Activated CD4-positive, alpha-beta T cell treated with anti-CD3 and anti-CD28 coated beads, Interleukin-2, Interleukin-6, amounts not matched to agents 100 ng/mL and 50 ng/mL, durations not matched to agents 16 hours and 8 hours (primary cell): ENCODE data around the gene HIKESHI.
"Not testable (repeated sequence)": the region's sequence is repeated elsewhere in the genome, so short reads cannot be mapped to it uniquely, and the experiment has no call there.

Source experiments
- DNase-seq: peaks from one replicate; pipeline ENCODE4 v3.0.0-alpha.2; 2020

The HIKESHI gene

GRCh38 chr11:86294026-86294425 lies 8.0 kb upstream of the HIKESHI start:
- DNase-seq = no peak

GRCh38 chr11:86301742-86302091 lies 323 bp upstream of the HIKESHI start:
- no peak for DNase-seq

- DNase-seq = no peak
Observed at GRCh38 chr11:86303257-86303656, 1.2 kb downstream of the HIKESHI start.

- not testable (repeated sequence) for DNase-seq
Observed at GRCh38 chr11:86308710-86309109, 6.7 kb downstream of the HIKESHI start.

- no peak for DNase-seq
Observed at GRCh38 chr11:86313793-86314192, 11.8 kb downstream of the HIKESHI start.

- no peak for DNase-seq
Observed at GRCh38 chr11:86314636-86315035, 12.6 kb downstream of the HIKESHI start.

- DNase-seq = no peak
Observed at GRCh38 chr11:86335131-86335767, 33.2 kb downstream of the HIKESHI start.

GRCh38 chr11:86337227-86337626 lies 35.2 kb downstream of the HIKESHI start:
- no peak for DNase-seq

- no peak for DNase-seq
Observed at GRCh38 chr11:86341382-86341781, 39.3 kb downstream of the HIKESHI start.

GRCh38 chr11:86346513-86346912 lies 44.5 kb downstream of the HIKESHI start:
- DNase-seq = no peak

- no peak for DNase-seq
Observed at GRCh38 chr11:86355256-86355655, 53.2 kb downstream of the HIKESHI start.

- not testable (repeated sequence) for DNase-seq
Observed at GRCh38 chr11:86357412-86357811, 55.4 kb downstream of the HIKESHI start.

GRCh38 chr11:86358720-86359119 lies 56.7 kb downstream of the HIKESHI start:
- DNase-seq = no peak

- no peak for DNase-seq
Observed at GRCh38 chr11:86360775-86361395, 58.8 kb downstream of the HIKESHI start.

GRCh38 chr11:86363424-86363823 lies 61.4 kb downstream of the HIKESHI start:
- no peak for DNase-seq

GRCh38 chr11:86365546-86365945 lies 63.5 kb downstream of the HIKESHI start:
- DNase-seq = no peak

- no peak for DNase-seq
Observed at GRCh38 chr11:86369668-86370067, 67.6 kb downstream of the HIKESHI start.

- DNase-seq = no peak
Observed at GRCh38 chr11:86370171-86370570, 68.1 kb downstream of the HIKESHI start.

GRCh38 chr11:86370922-86371594 lies 69.0 kb downstream of the HIKESHI start:
- DNase-seq = no peak

GRCh38 chr11:86372041-86372440 lies 70.0 kb downstream of the HIKESHI start:
- no peak for DNase-seq

GRCh38 chr11:86372586-86372985 lies 70.5 kb downstream of the HIKESHI start:
- no peak for DNase-seq

GRCh38 chr11:86374069-86374468 lies 72.0 kb downstream of the HIKESHI start:
- no peak for DNase-seq

- DNase-seq = no peak
Observed at GRCh38 chr11:86374586-86374985, 72.5 kb downstream of the HIKESHI start, which contains the start of gene CCDC81. Gene CCDC81, plus strand, starts transcription at chr11:86374887. Its CDS starts 277 bp downstream, at chr11:86375164.

- no peak for DNase-seq
Observed at GRCh38 chr11:86377972-86378371, 75.9 kb downstream of the HIKESHI start.
